Posterior vena cava (tissue), 2 donors: ENCODE data around the gene AHCTF1. TPM values are rescaled to one million over a fixed set of nuclear protein-coding genes. Genes with fewer than 3 reads are reported as not detected.

Source experiments
- DNase-seq: peaks from one replicate; pipeline ENCODE4 v3.0.0-alpha.2; 2020; ENCODE audit warnings: low spot score
- intact Hi-C, 2 donors: fragments of 100-400 bp; cut with DNase I; formaldehyde crosslinking; loops; one replicate each; pipeline versions ENCODE4 v1.14.1 to v1.14.2; 2022 to 2023
- long read RNA-seq, 2 donors: library from polyadenylated mRNA; unstranded; transcript quantifications; one replicate each; pipeline ENCODE4 v2.0.0, GENCODE V29; 2020 to 2021
- total RNA-seq, 2 donors: library from RNA; stranded (reverse); fragmentation: NEBNext Ultra II Directional; extraction: Animal tissue kit (Norgen Biotek cat#: 25700); gene quantifications; one replicate each; pipeline ENCODE4 v1.2.1, GENCODE V29; 2021
- donor health status: DM: yes; HTN: yes; CAD: no.
- donor health status: DM: yes; HTN: yes; CAD: no.

The AHCTF1 gene
- total RNA-seq, result 10 to 100 TPM; 22.6 to 33.4 TPM
- long read RNA-seq, donor 1, partial matches to known transcripts, result 2 of 5 reads
- long read RNA-seq, donor 1, other reads (novel, unspliced or antisense), result 2 of 5 reads
- long read RNA-seq, donor 2, partial matches to known transcripts, result 4 of 5 reads
- long read RNA-seq, donor 2, other reads (novel, unspliced or antisense), result 1 of 5 reads

GRCh38 chr1:246931549-246932365 is at the start of gene AHCTF1:
Gene AHCTF1, minus strand, starts transcription at chr1:246931948. Its CDS starts 13,578 bp downstream, at chr1:246918370.
- intact Hi-C loops, result no loop called here
- peak; percentile 99 for DNase-seq

GRCh38 chr1:246978785-246979184 is 47.0 kb upstream of the AHCTF1 start:
- intact Hi-C loops, result no loop called here
- DNase-seq, result no peak

DNA sequence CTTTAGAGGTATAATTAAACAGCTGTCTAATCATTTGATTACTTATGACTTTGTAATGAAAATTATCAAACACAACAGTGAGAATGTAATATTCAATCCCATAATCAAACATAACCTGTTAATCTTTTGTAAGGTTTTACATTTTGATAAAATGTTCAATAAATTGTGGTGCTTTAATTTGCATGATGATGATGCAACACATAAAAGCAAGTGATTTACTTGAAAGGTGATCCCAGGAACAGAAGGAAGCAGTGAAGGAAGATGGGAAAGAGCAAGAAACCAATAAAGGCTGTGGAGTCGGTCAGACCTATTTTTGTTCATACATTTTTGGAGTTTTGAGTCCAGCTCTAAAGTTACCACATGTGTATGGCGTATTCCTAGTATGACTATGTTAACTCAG is 46.5 kb upstream of the AHCTF1 start:
- intact Hi-C loops, result no loop called here
- no peak for DNase-seq

- intact Hi-C loops, result no loop called here
- DNase-seq, result no peak
Observed at GRCh38 chr1:246971969-246972368, 40.2 kb upstream of the AHCTF1 start.

DNA sequence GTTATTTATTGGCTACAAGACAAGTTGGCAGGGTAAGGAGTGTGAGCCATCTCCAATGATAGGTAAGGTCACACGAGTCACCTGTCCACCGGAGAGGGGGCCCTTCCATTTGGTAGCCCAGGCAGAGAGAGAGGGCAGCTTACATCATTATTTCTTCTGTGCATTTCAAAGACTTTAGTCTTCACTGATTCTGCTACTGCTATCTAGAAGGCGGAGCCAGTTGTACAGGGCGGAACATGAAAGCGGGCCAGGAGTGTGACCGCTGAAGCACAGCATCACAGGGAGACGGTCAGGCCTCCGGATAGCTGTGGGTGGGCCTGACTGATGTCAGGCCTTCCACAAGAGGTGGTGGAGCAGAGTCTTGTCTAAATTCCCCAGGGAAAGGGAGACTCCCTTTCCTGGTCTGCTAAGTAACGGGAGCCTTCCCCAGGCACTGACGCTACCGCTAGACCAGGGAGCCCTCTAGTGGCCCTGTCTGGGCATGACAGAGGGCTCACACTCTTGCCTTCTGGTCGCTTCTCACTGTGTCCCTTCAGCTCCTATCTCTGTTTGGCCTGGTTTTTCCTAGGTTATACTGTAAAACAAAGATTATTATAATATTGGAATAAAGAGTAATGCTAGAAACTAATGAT is 39.5 kb upstream of the AHCTF1 start:
- DNase-seq, result peak; percentile 83
- intact Hi-C loops, result no loop called here

DNA sequence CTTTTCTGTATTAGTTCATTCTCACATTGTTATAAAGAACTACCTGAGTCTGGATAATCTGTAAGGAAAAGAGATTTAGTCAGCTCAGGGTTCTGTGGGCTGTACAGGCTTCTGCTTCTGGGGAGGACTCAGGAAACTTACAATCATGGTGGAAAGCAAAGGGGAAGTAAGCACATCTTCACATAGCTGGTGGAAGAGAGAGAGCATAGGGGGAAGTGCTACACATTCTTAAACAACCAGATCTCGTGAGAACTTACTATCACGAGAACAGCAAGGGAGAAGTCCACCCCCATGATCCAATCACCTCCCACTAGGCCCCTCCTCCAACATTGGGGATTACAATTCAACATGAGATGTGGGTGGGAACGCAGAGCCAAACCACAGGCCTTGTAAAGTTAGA is 37.9 kb upstream of the AHCTF1 start:
- intact Hi-C loops, result no loop called here

GRCh38 chr1:246966502-246966901 is 34.8 kb upstream of the AHCTF1 start:
- no peak for DNase-seq
- intact Hi-C loops, result no loop called here

More for the DNA sequence above, 37.9 kb upstream of the AHCTF1 start:
- DNase-seq, result no peak

DNA sequence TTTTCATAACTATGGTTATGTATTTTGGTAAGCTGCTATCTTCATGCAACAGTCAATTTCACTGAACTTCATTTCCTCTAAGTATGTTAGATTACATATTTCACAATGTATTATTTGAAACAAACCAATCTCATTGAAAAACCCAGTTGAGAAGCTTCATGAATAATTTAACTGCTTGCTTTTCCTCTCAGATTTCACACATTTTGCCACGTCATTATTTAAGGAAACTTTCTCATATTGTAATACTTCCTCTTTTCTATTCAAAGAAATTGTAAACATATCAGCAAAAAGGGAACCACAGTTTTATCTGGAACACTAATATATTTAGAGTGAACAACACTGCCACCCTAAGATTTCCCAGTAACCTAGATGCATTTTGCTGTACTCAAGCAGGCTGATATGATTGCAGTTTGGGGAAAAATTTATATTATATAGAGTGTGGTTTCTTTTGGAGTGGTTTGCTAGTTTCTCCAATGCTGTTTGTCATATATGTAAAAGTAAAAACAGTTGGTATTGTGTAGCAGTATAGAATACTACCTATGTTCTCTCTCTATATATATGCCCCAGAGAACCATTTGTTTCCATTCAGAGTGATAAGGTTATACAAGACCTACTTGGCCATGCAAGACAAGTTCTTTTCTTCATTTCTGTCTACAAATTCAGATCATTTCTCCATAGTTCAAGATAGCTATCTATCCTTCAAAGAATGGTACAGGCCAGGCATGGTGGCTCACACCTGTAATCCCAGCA is 28.4 kb upstream of the AHCTF1 start:
- no peak for DNase-seq
- intact Hi-C loops, result no loop called here

GRCh38 chr1:246954126-246954525 is 22.4 kb upstream of the AHCTF1 start:
- intact Hi-C loops, result no loop called here
- DNase-seq, result no peak

DNA sequence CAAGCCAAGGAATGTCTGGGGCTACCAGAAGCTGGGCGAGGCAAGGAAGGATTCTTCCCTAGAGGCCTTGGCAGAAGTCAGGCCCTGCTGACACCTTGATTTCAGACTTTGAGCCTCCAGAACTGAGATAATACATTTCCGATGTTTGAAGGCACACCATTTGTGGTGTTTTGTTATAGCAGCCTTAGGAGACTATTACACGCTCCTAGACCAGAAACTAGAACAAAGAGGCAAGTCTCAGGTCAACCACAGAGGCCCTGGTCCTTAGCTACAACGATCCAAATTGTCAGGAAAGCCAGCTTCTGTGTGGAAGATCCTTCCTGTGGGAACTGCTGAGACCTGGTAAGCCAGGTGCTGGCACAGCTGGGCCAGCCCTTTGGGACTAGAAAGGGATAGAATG is 19.7 kb upstream of the AHCTF1 start:
- intact Hi-C loops, result no loop called here
- DNase-seq, result no peak

- no peak for DNase-seq
- intact Hi-C loops, result no loop called here
Observed at GRCh38 chr1:246949956-246950355, 18.2 kb upstream of the AHCTF1 start.

GRCh38 chr1:246947255-246947654 is 15.5 kb upstream of the AHCTF1 start:
- intact Hi-C loops, result no loop called here
- no peak for DNase-seq

- intact Hi-C loops, result no loop called here
- no peak for DNase-seq
Observed at GRCh38 chr1:246946366-246946765, 14.6 kb upstream of the AHCTF1 start.

GRCh38 chr1:246934765-246935164 is 3.0 kb upstream of the AHCTF1 start:
- intact Hi-C loops, result no loop called here
- DNase-seq, result no peak

- intact Hi-C loops, result no loop called here
- no peak for DNase-seq
Observed at GRCh38 chr1:246933893-246934292, 2.1 kb upstream of the AHCTF1 start.

GRCh38 chr1:246932366-246932700 is 585 bp upstream of the AHCTF1 start:
- DNase-seq, result no peak
- intact Hi-C loops, result no loop called here

DNA sequence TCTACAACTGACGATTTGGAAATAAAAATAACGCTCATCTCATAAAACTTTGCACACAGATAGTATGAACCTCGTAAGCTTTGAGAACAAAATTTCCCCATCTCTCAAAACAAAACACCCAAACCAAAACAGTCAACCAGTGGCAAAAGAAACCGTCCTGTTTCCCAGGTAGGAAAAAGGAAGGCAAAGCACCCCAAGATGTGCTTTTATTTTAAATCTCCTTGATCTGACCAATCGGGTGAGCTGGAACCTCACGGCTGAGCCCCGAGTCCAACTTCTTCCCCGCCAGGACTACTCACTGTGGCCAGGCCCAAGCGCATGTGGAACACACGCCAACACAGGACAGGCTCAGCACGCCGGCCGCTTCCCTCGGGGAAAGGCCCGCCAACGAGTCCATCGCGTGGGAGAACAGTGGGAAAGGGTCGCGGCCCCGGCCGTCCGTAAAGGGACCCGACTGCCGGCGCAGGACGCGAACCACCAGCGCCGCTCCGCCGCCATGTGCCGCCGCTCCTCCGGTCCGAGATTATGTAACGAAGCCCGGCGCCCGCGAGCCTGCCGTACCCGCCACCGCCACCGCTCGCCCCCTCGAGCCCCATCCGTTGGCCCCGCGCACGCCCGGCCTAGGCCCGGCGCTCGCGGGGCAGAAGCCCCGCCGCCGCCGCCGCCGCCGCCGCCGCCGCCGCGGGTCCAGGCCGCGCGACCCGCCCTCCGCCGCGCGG is 759 bp downstream of the AHCTF1 start:
- intact Hi-C loops, result no loop called here
- DNase-seq, result peak; percentile 89

- intact Hi-C loops, result loop anchor here in 1 of 2 donors (2.0 kb wide), 1 partner anchor 77 kb away; no protein-coding TSS in a partner anchor
- no peak for DNase-seq
Observed at GRCh38 chr1:246925997-246926626, 5.6 kb downstream of the AHCTF1 start.

DNA sequence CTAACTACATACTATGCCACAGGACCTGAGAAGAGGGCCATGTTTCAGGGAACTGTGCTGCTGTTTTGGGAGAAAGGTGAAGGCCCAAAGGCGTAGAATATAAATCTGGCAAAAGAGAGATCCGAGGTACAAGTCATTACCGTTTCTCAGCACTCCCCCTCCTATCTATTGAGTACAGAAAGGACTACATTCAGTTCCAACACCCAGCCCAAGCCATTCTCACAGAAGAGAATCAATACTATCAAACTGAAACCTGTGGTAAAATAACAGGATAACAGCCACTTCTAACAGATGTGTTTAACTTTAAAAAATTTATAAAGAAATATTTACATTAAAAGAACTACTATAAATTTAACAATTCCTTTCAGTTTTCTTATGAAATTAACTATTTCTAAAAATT is 7.8 kb downstream of the AHCTF1 start:
- DNase-seq, result no peak
- intact Hi-C loops, result loop anchor here in 1 of 2 donors (2.0 kb wide), 1 partner anchor 79 kb away; no protein-coding TSS in a partner anchor
